ENCODE measurements around the gene HOXC11. TPM values are rescaled to one million over a fixed set of nuclear protein-coding genes. Genes with fewer than 3 reads are reported as not detected.

Gene HOXC11
- total and polyA plus RNA-seq, 4 experiments from 2014 or later, result not detected

- Histone ChIP-seq H3K36me3 (ENCODE audit: insufficient read depth, low read length) (no peaks in the 10 kb centered on the region), H3K4me1 (ENCODE audit: insufficient read depth, low read length) (peaks cover 28% of the 10 kb centered on the region), H3K27ac (ENCODE audit: low read depth, low read length) (no peak overlapping the region), H3K9me3 (ENCODE audit: control insufficient read depth in 1 of 2, low read length in 2 of 2) (no peaks in the 10 kb centered on the region), H3K27me3 (ENCODE audit: insufficient read depth, low read length) (peaks cover 93% of the 10 kb centered on the region), H3K4me3 (ENCODE audit: low read length in 2 of 2) (no peak overlapping the region)
- DNase-seq, result no peak
- Mint-ChIP-seq H3K36me3 (peaks cover 5 to 10% of the 10 kb centered on the region in 2 donors), H3K9me3 (peaks cover 0 to 21% (median 8%) of the 10 kb centered on the region in 8 donors), H3K4me3 (peak overlapping the region in 1 of 8 donors; percentile 27), H3K27me3 (peaks cover 74 to 82% of the 10 kb centered on the region in 2 donors), H3K4me1 (peaks cover 6 to 30% (median 17%) of the 10 kb centered on the region in 4 donors), H3K27ac (peak overlapping the region in 1 of 7 donors; percentile 84)
- intact Hi-C loops (cut with micrococcal nuclease), result no loop called here
- ChIA-PET POLR2A (ENCODE audit: partially characterized antibody) (no interaction called here), CTCF (ENCODE audit: partially characterized antibody) (no interaction called here)
These were observed 1.2 kb upstream of the HOXC11 start for GRCh38 chr12:53971686-53972085.

- intact Hi-C loops (cut with micrococcal nuclease), result no loop called here
- Mint-ChIP-seq H3K4me1 (peaks cover 6 to 32% (median 17%) of the 10 kb centered on the region in 4 donors), H3K27ac (peak overlapping the region in 3 of 7 donors; percentile 26 to 84 (median 75)), H3K4me3 (peak overlapping the region in 2 of 8 donors; percentile 27 to 71), H3K27me3 (peaks cover 73 to 82% of the 10 kb centered on the region in 2 donors), H3K9me3 (peaks cover 0 to 21% (median 11%) of the 10 kb centered on the region in 8 donors), H3K36me3 (peaks cover 5 to 10% of the 10 kb centered on the region in 2 donors)
- no peak for DNase-seq
- Histone ChIP-seq H3K36me3 (ENCODE audit: insufficient read depth, low read length) (no peaks in the 10 kb centered on the region), H3K4me1 (ENCODE audit: insufficient read depth, low read length) (peaks cover 25% of the 10 kb centered on the region), H3K27ac (ENCODE audit: low read depth, low read length) (no peak overlapping the region), H3K4me3 (ENCODE audit: low read length in 2 of 2) (no peak overlapping the region), H3K27me3 (ENCODE audit: insufficient read depth, low read length) (peaks cover 93% of the 10 kb centered on the region), H3K9me3 (ENCODE audit: control insufficient read depth in 1 of 2, low read length in 2 of 2) (no peaks in the 10 kb centered on the region)
- CTCF ChIA-PET (ENCODE audit: partially characterized antibody), result no interaction called here
- POLR2A ChIA-PET (ENCODE audit: partially characterized antibody), result no interaction called here
These were observed 699 bp upstream of the HOXC11 start for GRCh38 chr12:53972152-53972702.

- intact Hi-C loops (cut with micrococcal nuclease), result loop anchor here (2.0 kb wide), 1 partner anchor 21 kb away; no protein-coding TSS in a partner anchor
- H3K4me3 ChIP-seq (ENCODE audit: low read length in 2 of 2), result no peak overlapping the region
- H3K4me1 Mint-ChIP-seq, result peaks cover 4 to 31% (median 18%) of the 10 kb centered on the region in 4 donors
- peak overlapping the region in 6 of 7 donors; percentile 67 to 88 (median 82) for H3K27ac Mint-ChIP-seq
- H3K9me3 ChIP-seq (ENCODE audit: control insufficient read depth in 1 of 2, low read length in 2 of 2), result no peaks in the 10 kb centered on the region
- peak overlapping the region in 7 of 8 donors; percentile 66 to 85 (median 74) for H3K4me3 Mint-ChIP-seq
- peaks cover 69 to 78% of the 10 kb centered on the region in 2 donors for H3K27me3 Mint-ChIP-seq
- H3K36me3 ChIP-seq (ENCODE audit: insufficient read depth, low read length), result no peaks in the 10 kb centered on the region
- CTCF ChIA-PET (ENCODE audit: partially characterized antibody), result interaction anchor here (1.0 kb wide), 1 partner anchor 14 kb away, joined by 3 read pairs; no protein-coding TSS in a partner anchor
- POLR2A ChIA-PET (ENCODE audit: partially characterized antibody), result no interaction called here
- peaks cover 91% of the 10 kb centered on the region for H3K27me3 ChIP-seq (ENCODE audit: insufficient read depth, low read length)
- peaks cover 30% of the 10 kb centered on the region for H3K4me1 ChIP-seq (ENCODE audit: insufficient read depth, low read length)
- DNase-seq, result no peak
- H3K36me3 Mint-ChIP-seq, result peaks cover 5 to 7% of the 10 kb centered on the region in 2 donors
- no peak overlapping the region for H3K27ac ChIP-seq (ENCODE audit: low read depth, low read length)
- peaks cover 0 to 23% (median 11%) of the 10 kb centered on the region in 8 donors for H3K9me3 Mint-ChIP-seq
These were observed 513 bp downstream of the HOXC11 start for GRCh38 chr12:53973236-53974042.

DNA sequence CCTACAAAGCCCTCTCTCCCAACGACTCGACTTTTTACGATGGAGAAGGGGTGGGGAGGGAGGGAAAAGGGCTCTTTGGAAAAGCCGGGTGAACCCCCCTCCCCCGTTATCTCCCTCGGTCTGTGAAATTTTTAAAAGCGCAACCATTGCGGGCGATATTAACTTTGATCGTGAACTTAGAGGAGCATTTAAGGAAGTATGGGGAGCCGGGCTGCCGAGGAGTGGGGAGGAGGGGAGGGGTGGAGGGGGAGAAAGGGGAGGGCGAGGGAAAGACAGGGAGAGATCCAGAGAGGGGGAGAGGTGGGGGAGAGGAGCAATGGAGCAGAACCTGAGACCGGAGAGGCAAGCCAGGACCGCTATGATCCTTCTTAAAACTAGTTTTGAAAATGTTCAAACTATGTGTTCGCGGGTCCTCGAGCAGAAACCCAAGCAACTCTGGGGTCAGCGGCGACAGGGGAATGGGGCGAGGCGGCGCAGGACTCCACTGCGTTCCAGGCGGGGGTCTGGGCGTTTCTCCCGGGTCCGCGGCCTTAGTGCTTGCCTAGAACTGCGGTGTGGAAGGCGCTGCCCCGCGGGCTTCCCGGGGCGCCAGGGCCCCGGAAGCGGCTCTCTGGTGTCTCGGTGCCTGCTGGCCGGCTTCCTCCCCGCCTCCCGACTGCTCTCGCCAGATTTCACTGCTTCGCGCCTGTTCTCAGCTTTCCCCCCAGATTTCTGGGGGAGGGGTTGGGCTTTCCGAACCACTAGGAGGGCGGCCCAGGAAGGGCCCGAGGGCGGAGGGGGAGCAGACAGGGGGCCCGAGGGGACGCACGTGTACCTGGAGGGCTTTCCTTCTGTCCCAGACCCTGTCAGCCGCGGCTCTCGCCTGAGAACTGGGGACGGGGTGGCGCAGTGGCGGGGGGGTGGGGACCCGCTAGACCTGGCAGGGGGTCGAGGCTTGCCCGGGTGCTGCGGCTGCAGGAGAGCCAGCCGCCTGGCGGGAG is 1.4 kb downstream of the HOXC11 start, which contains the start of gene HOTAIR:
Gene HOTAIR, minus strand, starts transcription at position 871 of the 980 bp plus-strand sequence.
- H3K4me1 Mint-ChIP-seq, result peaks cover 4 to 36% (median 18%) of the 10 kb centered on the region in 4 donors
- CTCF ChIA-PET (ENCODE audit: partially characterized antibody), result no interaction called here
- peaks cover 5 to 6% of the 10 kb centered on the region in 2 donors for H3K36me3 Mint-ChIP-seq
- H3K4me3 Mint-ChIP-seq, result peak within 1 kb of the TSS; percentile 67 to 85 (median 77)
- H3K27me3 ChIP-seq (ENCODE audit: insufficient read depth, low read length), result peaks cover 91% of the 10 kb centered on the region
- no peak for DNase-seq
- no peaks in the 10 kb centered on the region for H3K9me3 ChIP-seq (ENCODE audit: control insufficient read depth in 1 of 2, low read length in 2 of 2)
- POLR2A ChIA-PET (ENCODE audit: partially characterized antibody), result interaction anchor here (0.7 kb wide), 1 partner anchor 1522 kb away, joined by 3 read pairs; no protein-coding TSS in a partner anchor
- H3K9me3 Mint-ChIP-seq, result peaks cover 0 to 23% (median 11%) of the 10 kb centered on the region in 8 donors
- no peak within 1 kb of the TSS for H3K27ac ChIP-seq (ENCODE audit: low read depth, low read length)
- H3K4me1 ChIP-seq (ENCODE audit: insufficient read depth, low read length), result peaks cover 30% of the 10 kb centered on the region
- intact Hi-C loops (cut with micrococcal nuclease), result loop anchor here (2.0 kb wide), 1 partner anchor 22 kb away; no protein-coding TSS in a partner anchor
- no peaks in the 10 kb centered on the region for H3K36me3 ChIP-seq (ENCODE audit: insufficient read depth, low read length)
- H3K27ac Mint-ChIP-seq, result peak within 1 kb of the TSS in 4 of 7 donors; percentile 57 to 82 (median 76)
- peak within 1 kb of the TSS in 1 of 2 donors; percentile 40 for H3K4me3 ChIP-seq (ENCODE audit: low read length in 2 of 2)
- peaks cover 69 to 79% of the 10 kb centered on the region in 2 donors for H3K27me3 Mint-ChIP-seq

GRCh38 chr12:53975064-53975471 is 2.1 kb downstream of the HOXC11 start:
- peaks cover 71 to 77% of the 10 kb centered on the region in 2 donors for H3K27me3 Mint-ChIP-seq
- Histone ChIP-seq H3K36me3 (ENCODE audit: insufficient read depth, low read length) (no peaks in the 10 kb centered on the region), H3K27ac (ENCODE audit: low read depth, low read length) (no peak overlapping the region), H3K4me1 (ENCODE audit: insufficient read depth, low read length) (peaks cover 30% of the 10 kb centered on the region), H3K9me3 (ENCODE audit: control insufficient read depth in 1 of 2, low read length in 2 of 2) (no peaks in the 10 kb centered on the region), H3K4me3 (ENCODE audit: low read length in 2 of 2) (no peak overlapping the region), H3K27me3 (ENCODE audit: insufficient read depth, low read length) (peaks cover 91% of the 10 kb centered on the region)
- POLR2A ChIA-PET (ENCODE audit: partially characterized antibody), result interaction anchor here (0.7 kb wide), 1 partner anchor 1522 kb away, joined by 3 read pairs; no protein-coding TSS in a partner anchor
- CTCF ChIA-PET (ENCODE audit: partially characterized antibody), result no interaction called here
- peak overlapping the region in 1 of 7 donors; percentile 75 for H3K27ac Mint-ChIP-seq
- H3K4me3 Mint-ChIP-seq, result peak overlapping the region in 7 of 8 donors; percentile 28 to 83 (median 61)
- peaks cover 5 to 6% of the 10 kb centered on the region in 2 donors for H3K36me3 Mint-ChIP-seq
- peaks cover 4 to 36% (median 18%) of the 10 kb centered on the region in 4 donors for H3K4me1 Mint-ChIP-seq
- no peak for DNase-seq
- peaks cover 0 to 26% (median 13%) of the 10 kb centered on the region in 8 donors for H3K9me3 Mint-ChIP-seq
- intact Hi-C loops (cut with micrococcal nuclease), result loop anchor here (2.0 kb wide), 1 partner anchor 22 kb away; no protein-coding TSS in a partner anchor

- Mint-ChIP-seq H3K27me3 (peaks cover 72 to 75% of the 10 kb centered on the region in 2 donors), H3K4me3 (peak overlapping the region; percentile 50 to 83 (median 66)), H3K36me3 (peaks cover 5 to 6% of the 10 kb centered on the region in 2 donors), H3K9me3 (peaks cover 0 to 28% (median 13%) of the 10 kb centered on the region in 8 donors), H3K27ac (peak overlapping the region in 4 of 7 donors; percentile 25 to 82 (median 76)), H3K4me1 (peaks cover 4 to 36% (median 18%) of the 10 kb centered on the region in 4 donors)
- H3K9me3 ChIP-seq (ENCODE audit: control insufficient read depth in 1 of 2, low read length in 2 of 2), result no peaks in the 10 kb centered on the region
- peaks cover 30% of the 10 kb centered on the region for H3K4me1 ChIP-seq (ENCODE audit: insufficient read depth, low read length)
- DNase-seq, result no peak
- H3K27me3 ChIP-seq (ENCODE audit: insufficient read depth, low read length), result peaks cover 92% of the 10 kb centered on the region
- no peak overlapping the region for H3K27ac ChIP-seq (ENCODE audit: low read depth, low read length)
- POLR2A ChIA-PET (ENCODE audit: partially characterized antibody), result interaction anchor here (0.7 kb wide), 1 partner anchor 1523 kb away, joined by 3 read pairs; no protein-coding TSS in a partner anchor
- intact Hi-C loops (cut with micrococcal nuclease), result loop anchor here (2.0 kb wide), 1 partner anchor 23 kb away; no protein-coding TSS in a partner anchor
- CTCF ChIA-PET (ENCODE audit: partially characterized antibody), result no interaction called here
- H3K4me3 ChIP-seq (ENCODE audit: low read length in 2 of 2), result no peak overlapping the region
- no peaks in the 10 kb centered on the region for H3K36me3 ChIP-seq (ENCODE audit: insufficient read depth, low read length)
These were observed 2.7 kb downstream of the HOXC11 start for GRCh38 chr12:53975479-53976152.

All from CD4-positive, alpha-beta memory T cell (primary cell).